OCI-LY3 (cell line): Measurements from ENCODE around the gene CFAP69.

Source experiments
- H2AFZ ChIP-seq: fragments of 200-600, 300-600 bp; shearing (Covaris generic); 2 replicates; pipeline ENCODE4 v1.6.0; 2014; ENCODE audit warnings: antibody characterized with exemption, low read depth, low read length
- H3K27ac ChIP-seq: fragments of 200-600, 300-600 bp; sonication (generic); 2 replicates; pipeline ENCODE4 v1.5.1; 2014; ENCODE audit warnings: mild to moderate bottlenecking, low read length, moderate library complexity, mixed read lengths
- H3K27me3 ChIP-seq: fragments of 200-600, 300-600 bp; sonication (generic); 2 replicates; pipeline ENCODE4 v1.6.1; 2014; ENCODE audit warnings: low read depth, low read length, mixed read lengths
- H3K36me3 ChIP-seq: fragments of 200-600, 300-600 bp; sonication (generic); replicated peaks from 2 replicates; pipeline ENCODE3; 2014; ENCODE audit warnings: low read depth, low read length, mixed read lengths
- H3K4me1 ChIP-seq: fragments of 300-600, 200-600 bp; sonication (generic); 2 replicates; pipeline ENCODE4 v1.6.1; 2014; ENCODE audit warnings: low read length, mixed read lengths
- H3K4me2 ChIP-seq: fragments of 200-600, 300-600 bp; sonication (generic); 2 replicates; pipeline ENCODE4 v1.6.1; 2014; ENCODE audit warnings: low read length, mixed read lengths
- H3K4me3 ChIP-seq: fragments of 300-600, 200-600 bp; sonication (generic); 2 replicates; pipeline ENCODE4 v1.5.1; 2014; ENCODE audit warnings: antibody characterized with exemption, mild to moderate bottlenecking, low read length, moderate library complexity
- H3K79me2 ChIP-seq: fragments of 300-600, 200-600 bp; shearing (Covaris generic); 2 replicates; pipeline ENCODE4 v1.6.1; 2014; ENCODE audit warnings: mild to moderate bottlenecking, low read length, mixed read lengths
- H3K9ac ChIP-seq: fragments of 300-600, 200-600 bp; shearing (Covaris generic); 2 replicates; pipeline ENCODE4 v1.6.0; 2014; ENCODE audit warnings: mild to moderate bottlenecking, low read length, moderate library complexity
- H3K9me3 ChIP-seq: fragments of 200-600, 300-600 bp; shearing (Covaris generic); 2 replicates; pipeline ENCODE4 v1.6.1; 2014; ENCODE audit warnings: low read length, mixed read lengths; ENCODE audit not compliant: insufficient read depth
- H4K20me1 ChIP-seq: fragments of 200-600, 300-600 bp; sonication (generic); 2 replicates; pipeline ENCODE4 v1.6.1; 2016; ENCODE audit warnings: low read length, mixed read lengths; ENCODE audit not compliant: insufficient read depth
- CTCF ChIP-seq: fragments of 200-600, 300-600 bp; sonication (generic); IDR thresholded peaks from 2 replicates; pipeline ENCODE4 v1.5.1; 2014; ENCODE audit warnings: antibody characterized with exemption, low read length, low read depth
- EZH2phosphoT487 ChIP-seq: fragments of 200-600 bp; shearing (Covaris generic); IDR thresholded peaks from 2 replicates; pipeline ENCODE4 v1.6.1; 2018; ENCODE audit warnings: antibody characterized with exemption, mixed run types, low read depth

CFAP69 gene

GRCh38 chr7:90351987-90352386 lies 107.0 kb downstream of the CFAP69 start:
- no peak overlapping the region for H2AFZ ChIP-seq
- H3K27ac ChIP-seq: no peak overlapping the region
- no peak overlapping the region for H3K4me3 ChIP-seq
- no peak overlapping the region for H3K9ac ChIP-seq
- no peak overlapping the region for H3K4me2 ChIP-seq
- H4K20me1 ChIP-seq: no peaks in the 10 kb centered on the region
- H3K9me3 ChIP-seq: no peaks in the 10 kb centered on the region
- no peak for TF ChIP-seq EZH2phosphoT487
- TF ChIP-seq CTCF: no peak
- H3K36me3 ChIP-seq: peaks cover 36% of the 10 kb centered on the region
- peaks cover 6% of the 10 kb centered on the region for H3K4me1 ChIP-seq
- no peaks in the 10 kb centered on the region for H3K27me3 ChIP-seq
- peaks cover 57% of the 10 kb centered on the region for H3K79me2 ChIP-seq
